Left renal pelvis (tissue), 4 donors: ENCODE results near the gene EIF1B. TPM values are rescaled to one million over a fixed set of nuclear protein-coding genes. Genes with fewer than 3 reads are reported as not detected.
"Not testable (repeated sequence)": the region's sequence is repeated elsewhere in the genome, so short reads cannot be mapped to it uniquely, and the experiment has no call there.

ENCODE experiments used
- DNase-seq, 4 donors: peaks; one replicate each; pipeline ENCODE4 v3.0.0-alpha.2; 2013; ENCODE audit warnings: low read depth in 4 of 4, low spot score in 3 of 4
- polyA plus RNA-seq, 4 donors: library from polyadenylated mRNA; unstranded; fragments of 120-200 nt; gene quantifications; one replicate each; pipeline ENCODE4 v1.2.1, GENCODE V29; 2013; ENCODE audit not compliant: insufficient read length in 4 of 4

EIF1B gene
- polyA plus RNA-seq: 100 to 1,000 TPM; 105 to 139 (median 124) TPM

DNA sequence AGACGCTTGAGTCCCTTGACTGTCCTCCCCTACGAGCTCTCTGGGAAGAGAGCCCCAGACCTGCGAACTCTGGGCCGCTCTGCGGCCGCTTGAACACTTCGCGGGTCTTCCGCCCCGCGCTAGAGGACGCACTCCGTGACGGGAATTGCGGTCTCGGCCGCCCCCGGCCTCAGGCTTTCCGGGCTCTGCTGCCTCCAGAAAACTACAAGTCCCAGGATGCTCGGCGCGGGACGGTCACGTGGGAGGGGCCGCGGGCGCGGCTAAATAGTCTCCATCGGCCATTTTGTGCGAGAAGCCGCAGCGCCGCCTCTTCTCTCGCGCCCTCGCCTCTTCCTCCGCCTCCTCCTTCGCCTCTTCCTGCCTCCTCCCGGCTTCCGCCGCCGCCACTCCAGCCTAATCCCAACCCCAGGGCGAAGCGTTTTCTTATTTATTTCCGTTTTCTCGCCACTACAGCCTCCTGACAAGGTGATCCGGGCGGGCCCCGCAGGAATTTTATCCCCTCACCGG, at the start of gene EIF1B:
Gene EIF1B (plus strand): TSS at position 290 of the 507 bp plus-strand sequence. CDS start 235 bp downstream, outside the sequence.
- peak; percentile 95 to 96 (median 96) for DNase-seq

DNA sequence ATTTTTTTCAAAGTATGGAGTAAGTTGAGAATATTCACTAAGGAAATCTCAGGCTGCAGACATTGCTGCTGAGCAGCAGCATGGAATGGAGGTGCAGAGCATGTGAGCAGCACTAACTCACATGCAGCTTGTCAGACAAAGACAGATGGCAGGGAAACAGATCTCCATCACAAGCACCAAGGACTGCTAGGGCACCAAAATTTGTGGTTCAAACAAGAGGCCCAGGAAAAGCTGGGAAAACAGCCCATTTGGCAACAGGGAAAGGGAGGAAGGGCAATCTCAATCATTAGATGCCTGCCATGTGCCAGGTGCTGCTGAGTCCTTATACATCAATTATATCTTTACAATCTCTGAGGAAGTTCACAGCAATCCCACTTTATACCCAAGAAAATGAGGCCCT, 47.2 kb upstream of the EIF1B start:
- no peak for DNase-seq

GRCh38 chr3:40264451-40264850, 45.1 kb upstream of the EIF1B start:
- DNase-seq: no peak

GRCh38 chr3:40265181-40265580, 44.3 kb upstream of the EIF1B start:
- peak in 1 of 4 donors; percentile 2 for DNase-seq

GRCh38 chr3:40267937-40268724, 41.4 kb upstream of the EIF1B start:
- no peak for DNase-seq

GRCh38 chr3:40268802-40269524, 40.5 kb upstream of the EIF1B start:
- DNase-seq: no peak

DNA sequence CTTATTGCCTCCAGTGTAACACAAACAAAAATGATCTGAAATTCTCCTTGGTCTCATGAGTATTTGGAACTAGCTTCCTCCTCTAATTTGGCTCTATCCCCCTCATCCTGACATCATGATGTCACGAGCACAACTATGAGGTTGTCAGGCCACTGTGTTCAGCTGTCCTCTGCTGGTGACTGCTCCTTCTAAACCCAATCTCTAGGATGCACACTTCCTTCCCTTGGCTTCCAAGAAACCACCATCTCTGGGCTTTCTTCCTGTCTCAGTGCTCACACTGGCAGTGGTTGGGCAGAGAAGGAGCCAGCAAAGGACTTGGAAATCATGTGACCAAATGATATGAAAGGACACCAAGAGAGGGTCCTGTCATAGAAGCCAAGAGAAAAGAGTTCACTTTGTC, 30.7 kb upstream of the EIF1B start:
- no peak for DNase-seq

DNA sequence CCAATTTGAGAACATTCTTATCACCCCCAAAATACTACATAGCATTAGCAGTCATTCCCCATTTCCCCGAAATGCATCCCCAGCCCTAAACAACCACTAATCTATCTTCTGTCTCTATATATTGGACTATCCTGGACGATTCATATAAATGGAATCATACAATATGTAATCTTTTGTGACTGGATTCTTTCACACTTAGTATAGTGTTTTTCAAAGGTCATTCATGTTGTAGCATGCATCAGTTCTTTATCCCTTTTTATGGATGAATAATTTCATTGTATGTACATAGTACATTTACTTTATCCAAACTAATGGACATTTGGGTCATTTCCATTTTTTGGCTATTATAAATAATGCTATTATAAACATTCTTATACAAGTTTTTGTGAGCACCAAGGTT, 27.5 kb upstream of the EIF1B start:
- no peak for DNase-seq

DNA sequence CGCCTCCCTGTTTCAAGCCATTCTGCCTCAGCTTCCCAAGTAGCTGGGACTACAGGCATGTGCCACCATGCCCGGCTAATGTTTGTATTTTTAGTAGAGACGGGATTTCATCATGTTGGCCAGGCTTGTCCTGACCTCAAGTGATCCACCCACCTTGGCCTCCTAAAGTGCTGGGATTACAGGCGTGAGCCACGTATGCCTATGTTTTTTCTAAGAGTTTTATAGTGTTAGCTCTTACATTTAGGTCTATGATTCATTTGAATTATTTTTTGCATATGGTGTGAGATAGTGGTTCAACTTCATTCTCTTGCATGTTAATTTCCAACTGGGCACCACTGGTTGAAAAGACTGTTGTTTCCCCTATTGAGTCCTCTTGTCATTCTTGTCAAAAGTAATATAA, 26.4 kb upstream of the EIF1B start:
- DNase-seq: not testable (repeated sequence)

- no peak for DNase-seq
These were observed 22.3 kb upstream of the EIF1B start for GRCh38 chr3:40287248-40287647.

DNA sequence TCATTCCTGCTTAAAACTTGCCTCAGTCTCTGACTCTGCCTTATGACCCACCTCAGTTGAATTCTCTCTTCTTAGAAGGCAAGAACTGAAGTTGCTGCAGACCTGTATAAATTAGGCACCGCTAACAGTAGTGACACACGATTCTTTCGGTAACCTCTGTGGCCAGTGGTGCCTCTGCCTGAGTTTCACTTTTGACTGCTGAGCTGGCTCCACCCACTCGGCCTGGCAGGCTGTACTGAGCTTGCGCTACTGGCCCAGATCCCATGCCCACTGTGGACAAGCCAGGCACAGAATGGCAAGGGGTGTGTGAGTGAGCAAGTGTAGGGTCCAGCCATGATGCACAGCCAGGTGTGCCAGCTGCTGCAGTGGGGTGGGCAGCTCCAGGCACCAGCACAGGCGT, 19.1 kb upstream of the EIF1B start:
- DNase-seq: no peak

GRCh38 chr3:40291471-40291870, 18.0 kb upstream of the EIF1B start:
- no peak for DNase-seq

GRCh38 chr3:40292637-40293349, 16.7 kb upstream of the EIF1B start:
- no peak for DNase-seq

DNA sequence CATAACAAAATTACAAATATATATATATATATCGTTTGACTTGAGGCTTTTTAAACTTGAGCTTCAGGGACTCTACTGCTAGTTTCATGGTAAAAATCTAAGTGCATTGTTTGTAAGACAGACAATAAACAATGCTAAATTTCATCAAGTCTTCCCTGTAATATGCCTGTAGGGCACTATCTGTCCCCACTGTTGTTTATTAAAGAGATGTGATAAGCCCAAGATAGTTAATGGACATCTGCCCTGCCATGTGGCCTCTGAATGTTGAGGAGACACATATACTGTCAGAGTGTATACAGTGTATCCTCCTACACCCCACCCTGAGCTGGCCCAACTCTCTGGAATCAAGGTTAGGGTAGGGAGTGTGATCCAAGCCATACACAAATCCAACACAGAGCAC, 15.1 kb upstream of the EIF1B start:
- DNase-seq: no peak

DNA sequence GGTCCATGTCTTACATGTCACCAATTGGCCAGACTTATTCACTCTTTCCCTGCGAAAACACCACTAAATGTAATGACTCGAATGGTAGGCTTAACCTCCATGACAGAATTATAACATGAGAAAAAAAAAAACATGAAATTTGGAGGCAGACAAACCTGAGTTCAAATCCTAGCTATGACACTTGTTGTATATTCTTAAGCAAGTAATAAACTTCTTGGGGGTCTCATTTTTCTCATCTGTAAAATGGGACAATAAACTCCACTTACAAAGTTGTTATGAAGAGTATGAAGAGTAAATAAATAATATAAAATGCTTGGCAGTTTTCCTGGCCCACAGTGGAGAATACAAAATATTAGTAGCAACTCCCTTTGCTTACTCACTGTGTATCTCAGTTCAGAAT, 11.4 kb upstream of the EIF1B start:
- no peak for DNase-seq

DNA sequence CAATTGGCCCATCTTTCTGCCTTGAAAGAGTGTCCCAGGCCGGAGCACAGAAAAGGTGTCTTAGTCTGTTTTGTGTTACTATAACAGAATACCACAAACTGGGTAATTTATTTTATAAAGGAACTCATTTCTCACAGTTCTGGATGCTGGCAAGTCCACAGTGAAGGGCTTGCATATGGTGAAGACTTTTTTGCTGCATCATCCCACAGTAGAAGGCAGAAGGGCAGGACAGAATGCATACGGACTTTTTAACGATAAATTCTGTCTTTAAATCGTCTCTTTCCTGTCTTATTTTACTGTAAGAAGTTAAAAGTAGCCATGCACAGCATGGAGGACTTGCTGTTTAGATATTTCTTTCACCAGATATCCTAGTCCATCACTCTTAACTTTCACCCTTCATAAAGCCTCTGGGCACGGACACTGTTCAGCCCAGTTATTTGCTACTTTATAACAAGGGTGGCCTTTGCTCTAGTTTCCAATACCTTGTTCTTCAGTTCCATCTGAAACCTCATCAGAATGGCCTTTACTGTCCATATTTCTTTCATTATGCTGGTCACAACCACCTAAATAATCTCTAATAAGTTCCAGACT, 10.3 kb upstream of the EIF1B start:
- DNase-seq: no peak

- no peak for DNase-seq
These were observed 9.7 kb upstream of the EIF1B start for GRCh38 chr3:40299721-40300335.

DNA sequence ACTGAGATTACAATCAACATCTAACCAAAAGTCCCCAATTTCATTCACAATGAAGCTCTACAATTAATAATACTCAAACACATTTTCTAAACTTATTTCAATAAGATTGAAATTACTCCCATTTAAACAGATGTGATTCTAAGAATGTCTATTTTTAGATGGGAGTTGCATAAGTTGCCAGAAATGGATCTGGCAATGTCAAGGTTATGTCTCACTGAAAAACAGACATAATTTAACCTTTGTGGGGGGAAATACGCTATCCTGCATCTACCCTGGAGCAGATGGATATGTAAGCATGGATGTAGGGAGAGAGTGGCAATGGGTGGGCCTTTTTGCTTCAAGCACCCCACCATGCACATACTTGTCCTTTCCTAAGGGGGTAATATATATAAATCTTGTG, 6.7 kb upstream of the EIF1B start:
- DNase-seq: no peak

- no peak for DNase-seq
These were observed 5.2 kb upstream of the EIF1B start for GRCh38 chr3:40304352-40304751.

GRCh38 chr3:40306336-40306735, 3.2 kb upstream of the EIF1B start:
- DNase-seq: no peak
